Muscle of leg (tissue), 11 donors: ENCODE results near the gene AR. TPM values are rescaled to one million over a fixed set of nuclear protein-coding genes. Genes with fewer than 3 reads are reported as not detected.

Experiments
- DNase-seq: peaks from one replicate; pipeline ENCODE4 v3.0.0; 2013
- H3K27ac ChIP-seq: one replicate; pipeline ENCODE4 v1.5.1; 2013; ENCODE audit warnings: mild to moderate bottlenecking, low read length, control low read depth
- H3K27me3 ChIP-seq: one replicate; pipeline ENCODE4 v1.6.1; 2013; ENCODE audit warnings: low read length; ENCODE audit not compliant: control insufficient read depth, insufficient read depth
- H3K36me3 ChIP-seq: one replicate; pipeline ENCODE4 v1.6.1; 2013; ENCODE audit warnings: low read length; ENCODE audit not compliant: control insufficient read depth, insufficient read depth
- H3K4me1 ChIP-seq: one replicate; pipeline ENCODE4 v1.6.1; 2013; ENCODE audit warnings: low read length; ENCODE audit not compliant: control insufficient read depth, insufficient read depth
- H3K4me3 ChIP-seq: one replicate; pipeline ENCODE4 v1.5.1; 2013; ENCODE audit warnings: low read length, control low read depth
- H3K9me3 ChIP-seq: replicated peaks from 2 replicates; pipeline ENCODE4 v1.6.1; 2013; ENCODE audit warnings: low read depth, low read length; ENCODE audit not compliant: control insufficient read depth
- WGBS: methylation state at CpG from one replicate; pipeline ENCODE4 v1.1.5; 2013; ENCODE audit warnings: missing lambda C conversion rate; ENCODE audit not compliant: insufficient coverage; 5-methylcytosine and 5-hydroxymethylcytosine counted together
- polyA plus RNA-seq, 8 donors: library from polyadenylated mRNA; unstranded; fragments of 120-200 nt; gene quantifications; one replicate each; pipeline versions ENCODE4 v1.2.1 to v1.2.3, GENCODE V29; 2013; ENCODE audit warnings: inconsistent platforms in 1 of 8, low replicate concordance in 1 of 8; ENCODE audit not compliant: insufficient read length in 8 of 8, insufficient read depth in 1 of 8
- total RNA-seq: library from RNA; stranded (reverse); fragments of 120-200 nt; gene quantifications from one replicate; pipeline ENCODE4 v1.2.4, GENCODE V29; 2013

The AR gene
- total and polyA plus RNA-seq, 9 donors: 3.7 to 8.7 (median 6.1) TPM

GRCh38 chrX:67724359-67725110 lies 180.7 kb downstream of the AR start:
- WGBS: 75% methylated on average over 1 of the region's 5 CpGs
- DNase-seq: no peak
- H3K27ac ChIP-seq: no peak overlapping the region

GRCh38 chrX:67725471-67725870 lies 181.7 kb downstream of the AR start:
- peaks cover 11% of the 10 kb centered on the region for H3K27me3 ChIP-seq
- H3K4me1 ChIP-seq: peaks cover 5% of the 10 kb centered on the region
- no peak for DNase-seq
- H3K27ac ChIP-seq: no peak overlapping the region
- H3K9me3 ChIP-seq: no peaks in the 10 kb centered on the region
- H3K4me3 ChIP-seq: no peak overlapping the region
- H3K36me3 ChIP-seq: no peaks in the 10 kb centered on the region
- 70% methylated on average over 1 of the region's 2 CpGs for WGBS

More at GRCh38 chrX:67724359-67725110, 180.7 kb downstream of the AR start:
- peaks cover 5% of the 10 kb centered on the region for H3K4me1 ChIP-seq
- H3K4me3 ChIP-seq: no peak overlapping the region
- peaks cover 11% of the 10 kb centered on the region for H3K27me3 ChIP-seq
- H3K9me3 ChIP-seq: no peaks in the 10 kb centered on the region
- no peaks in the 10 kb centered on the region for H3K36me3 ChIP-seq

GRCh38 chrX:67726018-67726417 lies 182.2 kb downstream of the AR start:
- no peak overlapping the region for H3K4me3 ChIP-seq
- WGBS: no CpG with 5 or more reads among the region's 1 CpG
- DNase-seq: peak; percentile 19
- H3K27ac ChIP-seq: no peak overlapping the region
- peaks cover 11% of the 10 kb centered on the region for H3K27me3 ChIP-seq
- peaks cover 5% of the 10 kb centered on the region for H3K4me1 ChIP-seq
- no peaks in the 10 kb centered on the region for H3K9me3 ChIP-seq
- H3K36me3 ChIP-seq: no peaks in the 10 kb centered on the region

- Histone ChIP-seq H3K4me1 (peaks cover 5% of the 10 kb centered on the region), H3K4me3 (no peak overlapping the region), H3K36me3 (no peaks in the 10 kb centered on the region), H3K27me3 (peaks cover 9% of the 10 kb centered on the region), H3K9me3 (no peaks in the 10 kb centered on the region), H3K27ac (no peak overlapping the region)
- no peak for DNase-seq
- no CpG with 5 or more reads among the region's 2 CpGs for WGBS
Observed at GRCh38 chrX:67727576-67727975, 183.8 kb downstream of the AR start.

DNA sequence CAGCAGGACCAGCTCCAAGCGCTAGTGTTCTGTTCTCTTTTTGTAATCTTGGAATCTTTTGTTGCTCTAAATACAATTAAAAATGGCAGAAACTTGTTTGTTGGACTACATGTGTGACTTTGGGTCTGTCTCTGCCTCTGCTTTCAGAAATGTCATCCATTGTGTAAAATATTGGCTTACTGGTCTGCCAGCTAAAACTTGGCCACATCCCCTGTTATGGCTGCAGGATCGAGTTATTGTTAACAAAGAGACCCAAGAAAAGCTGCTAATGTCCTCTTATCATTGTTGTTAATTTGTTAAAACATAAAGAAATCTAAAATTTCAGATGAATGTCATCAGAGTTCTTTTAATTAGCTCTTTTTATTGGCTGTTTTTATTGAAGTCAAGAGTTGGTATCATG lies 186.5 kb downstream of the AR start:
- WGBS: 80% methylated on average over 1 of the region's 2 CpGs
- peaks cover 3% of the 10 kb centered on the region for H3K4me1 ChIP-seq
- H3K27ac ChIP-seq: no peak overlapping the region
- no peak overlapping the region for H3K4me3 ChIP-seq
- H3K9me3 ChIP-seq: no peaks in the 10 kb centered on the region
- H3K27me3 ChIP-seq: peaks cover 4% of the 10 kb centered on the region
- no peaks in the 10 kb centered on the region for H3K36me3 ChIP-seq
- no peak for DNase-seq

DNA sequence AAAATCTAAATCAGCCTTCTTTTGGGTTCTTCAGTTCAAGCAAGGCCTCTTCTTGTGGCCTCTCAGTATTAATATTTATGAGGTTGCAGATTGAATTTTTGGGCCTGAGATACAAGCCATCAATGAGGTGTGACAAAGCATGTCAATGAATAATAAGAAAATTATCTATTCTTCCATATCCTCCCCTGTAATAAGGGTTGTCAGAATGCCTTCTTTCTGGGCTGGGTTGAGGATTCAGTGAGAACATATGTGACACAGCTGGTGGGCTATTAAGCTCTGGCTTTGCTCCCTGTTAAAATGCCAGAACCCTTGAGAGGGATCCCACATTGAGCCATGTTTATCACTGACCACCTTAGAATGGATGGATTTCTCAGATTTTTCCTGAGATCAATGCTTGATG lies 187.2 kb downstream of the AR start:
- Histone ChIP-seq H3K4me3 (no peak overlapping the region), H3K4me1 (peaks cover 3% of the 10 kb centered on the region), H3K36me3 (no peaks in the 10 kb centered on the region), H3K27ac (no peak overlapping the region), H3K27me3 (peaks cover 4% of the 10 kb centered on the region), H3K9me3 (no peaks in the 10 kb centered on the region)
- DNase-seq: no peak

DNA sequence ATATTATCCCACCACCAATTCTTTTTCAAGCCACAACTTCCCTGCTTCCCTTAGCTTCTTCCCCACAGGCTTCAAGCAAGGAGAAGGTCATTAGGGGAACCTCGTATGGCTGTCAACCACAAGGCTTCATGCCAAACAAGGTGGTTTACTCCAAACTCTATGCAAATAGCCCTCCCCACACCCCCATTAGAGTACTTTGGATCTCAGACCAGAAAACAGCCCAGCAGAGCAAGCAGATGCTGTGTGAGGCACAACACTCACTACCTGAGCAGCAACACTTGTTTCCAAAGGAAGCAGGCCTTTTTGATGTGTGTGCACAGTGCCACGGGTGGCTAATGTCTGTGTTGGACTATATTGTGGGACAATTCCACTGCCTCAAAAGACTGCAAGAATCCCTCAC lies 189.0 kb downstream of the AR start:
- Histone ChIP-seq H3K27me3 (no peaks in the 10 kb centered on the region), H3K36me3 (no peaks in the 10 kb centered on the region), H3K27ac (no peak overlapping the region), H3K4me3 (no peak overlapping the region), H3K4me1 (no peaks in the 10 kb centered on the region), H3K9me3 (no peaks in the 10 kb centered on the region)
- 29% methylated on average over 1 of the region's 2 CpGs for WGBS
- no peak for DNase-seq

- no peak overlapping the region for H3K4me3 ChIP-seq
- DNase-seq: no peak
- no peaks in the 10 kb centered on the region for H3K36me3 ChIP-seq
- no CpG with 5 or more reads among the region's 2 CpGs for WGBS
- no peaks in the 10 kb centered on the region for H3K27me3 ChIP-seq
- no peaks in the 10 kb centered on the region for H3K4me1 ChIP-seq
- no peaks in the 10 kb centered on the region for H3K9me3 ChIP-seq
- H3K27ac ChIP-seq: no peak overlapping the region
Observed at GRCh38 chrX:67734111-67734753, 190.4 kb downstream of the AR start.

DNA sequence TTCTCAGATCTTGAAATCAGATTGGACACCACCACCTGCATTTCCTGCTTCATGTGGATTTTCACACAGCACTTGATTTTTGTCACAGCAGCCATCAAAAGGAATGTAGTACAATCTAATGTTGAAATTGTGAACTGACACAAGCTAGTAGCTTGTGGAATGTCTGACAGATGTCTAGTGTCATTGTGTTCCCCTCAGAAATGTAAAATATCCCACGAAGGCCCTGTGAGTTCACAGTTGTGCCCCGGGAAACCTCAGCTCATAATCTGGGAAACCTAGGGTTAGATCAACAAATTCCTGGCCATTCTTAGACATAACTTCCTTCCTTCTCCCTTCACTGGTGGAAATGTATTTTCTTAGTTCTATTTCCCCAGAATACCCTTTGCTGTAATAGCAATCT lies 205.7 kb downstream of the AR start:
- H3K4me3 ChIP-seq: no peak overlapping the region
- no peaks in the 10 kb centered on the region for H3K4me1 ChIP-seq
- H3K27ac ChIP-seq: no peak overlapping the region
- H3K9me3 ChIP-seq: no peaks in the 10 kb centered on the region
- H3K36me3 ChIP-seq: no peaks in the 10 kb centered on the region
- WGBS: no CpG with 5 or more reads among the region's 2 CpGs
- DNase-seq: no peak
- no peaks in the 10 kb centered on the region for H3K27me3 ChIP-seq

DNA sequence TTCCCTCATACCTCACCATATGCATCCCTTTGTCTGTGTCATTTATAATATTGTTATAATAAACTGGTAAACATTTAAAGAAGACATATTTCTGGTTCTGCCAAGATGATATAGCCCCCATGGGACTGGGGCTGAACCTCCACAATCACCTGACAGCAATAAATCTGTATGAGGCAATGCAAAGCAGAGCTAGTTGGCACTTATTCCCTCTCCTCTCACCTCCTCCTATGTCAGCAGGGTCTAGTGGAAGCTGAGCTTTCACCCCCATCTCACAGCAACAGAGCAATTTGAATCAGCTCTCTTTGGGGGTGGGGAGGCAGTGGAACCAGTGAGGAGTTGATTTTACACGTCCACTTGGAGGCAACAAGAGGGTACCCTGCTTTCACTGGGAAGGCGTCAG lies 206.9 kb downstream of the AR start:
- Histone ChIP-seq H3K9me3 (no peaks in the 10 kb centered on the region), H3K4me3 (no peak overlapping the region), H3K27ac (no peak overlapping the region), H3K36me3 (no peaks in the 10 kb centered on the region), H3K27me3 (no peaks in the 10 kb centered on the region), H3K4me1 (no peaks in the 10 kb centered on the region)
- WGBS: no CpG with 5 or more reads among the region's 2 CpGs
- DNase-seq: no peak
